ENCODE measurements around the gene SORCS2.

GRCh38 chr4:7621252-7622035 lies 429.1 kb downstream of the SORCS2 start:
- TF ChIP-seq CTCF (conservative IDR thresholded peaks at IDR 0.05; ENCODE audit: low read depth, low read length) (no peak), EZH2 (IDR thresholded peaks at IDR 0.05; ENCODE audit: low read length, unreplicated experiment) (no peak)

Measured in PC-3 (cell line).